AG04450 (cell line): Measurements from ENCODE around the gene SCN2B. TPM values are rescaled to one million over a fixed set of nuclear protein-coding genes. Genes with fewer than 3 reads are reported as not detected.

Experiments used
- CTCF ChIA-PET: fragments of 300-600, 350-600 bp; formaldehyde crosslinking; extraction: SDS; loops from one replicate; lab custom pipeline; 2022; ENCODE audit warnings: antibody characterized with exemption, inconsistent platforms; lab: Charles Lee
- POLR2A ChIA-PET: fragments of 350-600 bp; formaldehyde crosslinking; extraction: SDS; loops from one replicate; lab custom pipeline; 2021; ENCODE audit warnings: antibody characterized with exemption, inconsistent platforms; lab: Yijun Ruan, JAX
- DNase-seq: peaks from one replicate; pipeline ENCODE4 v3.0.0-alpha.2; 2011; ENCODE audit warnings: low read depth, low spot score
- H3K27ac ChIP-seq: one replicate; pipeline ENCODE4 v1.5.1; 2012; ENCODE audit warnings: low read depth, low read length, control low read depth
- H3K27me3 ChIP-seq: one replicate; pipeline ENCODE4 v1.6.0; 2012; ENCODE audit warnings: low read length; ENCODE audit not compliant: control insufficient read depth, insufficient read depth
- H3K4me3 ChIP-seq: 2 replicates; pipeline ENCODE4 v1.5.1; 2011; ENCODE audit warnings: mild to moderate bottlenecking, low read depth, low read length, control low read depth
- H3K9me3 ChIP-seq: 2 replicates; pipeline ENCODE4 v1.5.1; 2012; ENCODE audit warnings: low read length; ENCODE audit not compliant: control insufficient read depth, insufficient read depth
- polyA minus RNA-seq: library from RNA; depleted of rRNA, polyadenylated mRNA; stranded (reverse); fragments of >200 nt; gene quantifications from 2 replicates; pipeline ENCODE4 v1.2.3, GENCODE V29; 2011; rRNA and poly(A)+ RNA removed
- polyA plus RNA-seq: library from polyadenylated mRNA; depleted of rRNA; stranded (reverse); fragments of >200 nt; gene quantifications from 2 replicates; pipeline ENCODE4 v1.2.3, GENCODE V29; 2011; rRNA removed
- TF ChIP-seq, protein P1 (sequence below): IDR thresholded peaks from 2 replicates; pipeline ENCODE4 v1.5.1; 2011; ENCODE audit warnings: low read depth, low read length, control low read depth, inconsistent platforms

SCN2B gene, protein sequence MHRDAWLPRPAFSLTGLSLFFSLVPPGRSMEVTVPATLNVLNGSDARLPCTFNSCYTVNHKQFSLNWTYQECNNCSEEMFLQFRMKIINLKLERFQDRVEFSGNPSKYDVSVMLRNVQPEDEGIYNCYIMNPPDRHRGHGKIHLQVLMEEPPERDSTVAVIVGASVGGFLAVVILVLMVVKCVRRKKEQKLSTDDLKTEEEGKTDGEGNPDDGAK
- polyA plus RNA-seq: 0.01 TPM in 1 of 2 replicates, not detected in the other
- polyA minus RNA-seq: not detected in 2 replicates

- H3K27ac ChIP-seq: no peak within 1 kb of the TSS
- peaks cover 29% of the 10 kb centered on the region for H3K27me3 ChIP-seq
- DNase-seq: no peak
- POLR2A ChIA-PET: no interaction called here
- H3K9me3 ChIP-seq: no peaks in the 10 kb centered on the region
- H3K4me3 ChIP-seq: no peak within 1 kb of the TSS
- TF ChIP-seq, protein P1, sequence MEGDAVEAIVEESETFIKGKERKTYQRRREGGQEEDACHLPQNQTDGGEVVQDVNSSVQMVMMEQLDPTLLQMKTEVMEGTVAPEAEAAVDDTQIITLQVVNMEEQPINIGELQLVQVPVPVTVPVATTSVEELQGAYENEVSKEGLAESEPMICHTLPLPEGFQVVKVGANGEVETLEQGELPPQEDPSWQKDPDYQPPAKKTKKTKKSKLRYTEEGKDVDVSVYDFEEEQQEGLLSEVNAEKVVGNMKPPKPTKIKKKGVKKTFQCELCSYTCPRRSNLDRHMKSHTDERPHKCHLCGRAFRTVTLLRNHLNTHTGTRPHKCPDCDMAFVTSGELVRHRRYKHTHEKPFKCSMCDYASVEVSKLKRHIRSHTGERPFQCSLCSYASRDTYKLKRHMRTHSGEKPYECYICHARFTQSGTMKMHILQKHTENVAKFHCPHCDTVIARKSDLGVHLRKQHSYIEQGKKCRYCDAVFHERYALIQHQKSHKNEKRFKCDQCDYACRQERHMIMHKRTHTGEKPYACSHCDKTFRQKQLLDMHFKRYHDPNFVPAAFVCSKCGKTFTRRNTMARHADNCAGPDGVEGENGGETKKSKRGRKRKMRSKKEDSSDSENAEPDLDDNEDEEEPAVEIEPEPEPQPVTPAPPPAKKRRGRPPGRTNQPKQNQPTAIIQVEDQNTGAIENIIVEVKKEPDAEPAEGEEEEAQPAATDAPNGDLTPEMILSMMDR: no peak
- CTCF ChIA-PET: interaction anchor here (2.8 kb wide), 1 partner anchor 22 kb away, joined by 12 read pairs; no protein-coding TSS in a partner anchor
These were observed at the start of gene SCN2B for GRCh38 chr11:118175993-118176777. SCN2B (minus strand) TSS chr11:118176639; CDS start chr11:118176431, 208 bp downstream.

DNA sequence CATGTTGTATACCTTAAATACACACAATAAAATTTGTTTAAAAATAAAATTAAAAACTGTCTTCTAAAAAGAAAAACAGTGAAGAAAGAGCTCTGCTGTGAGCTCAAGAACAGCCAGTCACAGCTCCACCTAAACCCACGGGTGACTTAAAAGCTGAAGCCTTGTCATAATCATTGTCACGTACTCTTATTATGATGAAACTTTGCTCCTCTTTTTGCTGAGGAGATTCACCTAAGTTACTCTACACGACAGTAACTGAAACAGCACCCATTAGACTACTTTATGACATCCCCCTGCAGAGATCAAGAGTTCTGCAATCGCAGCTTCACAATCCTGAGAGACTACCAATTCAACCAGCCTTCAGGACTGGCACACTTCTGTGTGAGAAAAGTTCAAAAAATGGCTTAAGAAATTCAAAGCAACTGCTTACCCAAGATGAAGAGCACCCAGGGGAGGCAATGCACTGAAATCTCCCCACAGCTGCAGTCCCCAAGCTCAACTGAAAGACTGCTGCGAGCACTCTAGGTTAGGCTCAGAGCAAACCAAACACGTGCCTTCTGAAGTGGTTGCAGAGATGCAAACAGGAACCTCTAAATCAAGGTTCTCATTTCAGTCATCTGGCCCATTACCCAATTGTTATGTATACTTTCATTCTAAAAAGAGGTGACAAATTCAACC is 48.2 kb upstream of the SCN2B start, which contains the start of gene JAML:
TSS of gene JAML (minus strand) at position 501 of the 678 bp plus-strand sequence. CDS start 10,145 bp downstream, outside the sequence.
- H3K27ac ChIP-seq: no peak within 1 kb of the TSS
- ChIA-PET CTCF (interaction anchor here (1.0 to 1.3 kb wide), 2 partner anchors 26 to 171 kb away, joined by 3 to 5 read pairs; no protein-coding TSS in a partner anchor), POLR2A (no interaction called here)
- no peak for DNase-seq
- no peaks in the 10 kb centered on the region for H3K9me3 ChIP-seq
- peaks cover 9% of the 10 kb centered on the region for H3K27me3 ChIP-seq
- TF ChIP-seq, protein P1: no peak
- no peak within 1 kb of the TSS for H3K4me3 ChIP-seq

- no peak for DNase-seq
- CTCF ChIA-PET: interaction anchor here (1.0 to 1.3 kb wide), 2 partner anchors 26 to 171 kb away, joined by 3 to 5 read pairs; no protein-coding TSS in a partner anchor
- no peaks in the 10 kb centered on the region for H3K9me3 ChIP-seq
- H3K27me3 ChIP-seq: peaks cover 9% of the 10 kb centered on the region
- no peak overlapping the region for H3K4me3 ChIP-seq
- no peak overlapping the region for H3K27ac ChIP-seq
- TF ChIP-seq, protein P1: no peak
- POLR2A ChIA-PET: no interaction called here
These were observed 47.6 kb upstream of the SCN2B start for GRCh38 chr11:118223992-118224391.

DNA sequence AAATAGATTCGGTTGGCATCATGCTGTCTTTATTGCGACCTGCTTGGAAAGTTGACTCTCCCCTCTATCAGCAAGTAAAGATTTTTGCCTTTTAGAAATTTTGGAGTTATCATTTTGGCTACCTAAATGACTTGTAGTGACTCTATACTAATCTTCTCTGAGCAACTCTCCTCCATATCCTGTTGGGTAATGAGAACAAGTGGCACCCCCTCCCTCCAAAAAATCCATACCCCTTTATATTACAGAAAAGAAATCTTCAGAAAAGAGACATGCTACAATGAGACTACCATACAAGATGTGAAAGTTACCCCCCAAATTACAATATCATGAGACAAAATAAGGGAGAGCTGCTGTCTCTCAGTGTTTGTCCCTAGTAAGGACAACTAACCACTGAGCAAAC is 47.1 kb upstream of the SCN2B start:
- POLR2A ChIA-PET: no interaction called here
- Histone ChIP-seq H3K27me3 (peaks cover 9% of the 10 kb centered on the region), H3K27ac (no peak overlapping the region), H3K9me3 (no peaks in the 10 kb centered on the region), H3K4me3 (no peak overlapping the region)
- TF ChIP-seq, protein P1: no peak
- CTCF ChIA-PET: interaction anchor here (1.3 kb wide), 1 partner anchor 25 kb away, joined by 5 read pairs; no protein-coding TSS in a partner anchor
- DNase-seq: no peak
